Inflammatory macrophage treated with lipopolysaccharide for 4 hours (primary cell): ENCODE data around the gene CRELD2.

Experiments used
- DNase-seq: peaks from one replicate; pipeline ENCODE4 v3.0.0-alpha.2; 2020

CRELD2 gene

GRCh38 chr22:49948116-49948957 is 29.9 kb downstream of the CRELD2 start:
- no peak for DNase-seq

DNA sequence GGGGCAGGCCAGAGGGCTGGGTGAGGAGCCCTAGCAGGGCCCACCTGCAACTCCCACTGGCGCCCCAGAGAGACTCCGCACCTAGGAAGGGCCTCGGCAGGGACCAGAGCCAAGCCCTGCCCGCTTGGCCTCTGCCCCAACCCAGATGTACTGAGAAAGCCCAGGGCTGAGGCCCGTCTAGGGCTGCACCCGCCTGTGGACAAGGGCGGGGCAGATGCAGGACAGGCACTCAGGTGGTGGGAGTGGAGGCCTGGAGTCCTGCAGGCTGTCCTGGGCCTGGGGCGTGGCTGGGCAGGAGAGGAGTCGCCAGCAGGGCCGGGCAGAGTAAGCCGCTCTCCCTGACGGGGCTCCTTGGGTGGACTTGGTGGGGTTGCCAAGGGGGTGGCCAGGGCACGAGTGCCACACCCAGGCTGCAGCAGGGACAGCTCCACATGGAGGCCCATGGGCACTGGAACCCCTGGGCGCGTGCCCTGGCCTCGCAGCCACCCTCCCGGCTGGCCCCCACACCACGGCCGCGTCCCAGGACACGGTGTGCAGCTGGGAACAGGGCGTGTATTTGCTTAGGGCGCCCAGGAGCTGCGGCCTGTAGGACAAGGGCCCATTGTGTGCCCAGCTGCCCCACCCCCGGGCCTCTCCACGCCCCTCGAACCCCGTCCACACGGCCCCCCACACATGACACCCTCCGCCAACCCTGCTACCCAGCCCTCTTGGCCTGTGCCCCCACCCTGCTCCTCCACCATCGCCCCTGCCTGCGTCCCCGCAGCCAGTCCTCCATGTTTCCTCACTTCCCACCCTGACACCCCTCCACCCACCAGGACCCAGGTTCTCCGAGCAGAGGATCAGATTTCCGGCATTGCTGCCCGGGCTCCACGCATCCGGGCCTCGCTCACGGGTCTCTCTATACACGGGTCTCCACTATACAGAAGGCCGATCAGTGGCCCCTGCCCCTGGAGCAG is 30.8 kb downstream of the CRELD2 start:
- DNase-seq, result no peak

- no peak for DNase-seq
Observed at GRCh38 chr22:49949914-49950292, 31.5 kb downstream of the CRELD2 start.

DNA sequence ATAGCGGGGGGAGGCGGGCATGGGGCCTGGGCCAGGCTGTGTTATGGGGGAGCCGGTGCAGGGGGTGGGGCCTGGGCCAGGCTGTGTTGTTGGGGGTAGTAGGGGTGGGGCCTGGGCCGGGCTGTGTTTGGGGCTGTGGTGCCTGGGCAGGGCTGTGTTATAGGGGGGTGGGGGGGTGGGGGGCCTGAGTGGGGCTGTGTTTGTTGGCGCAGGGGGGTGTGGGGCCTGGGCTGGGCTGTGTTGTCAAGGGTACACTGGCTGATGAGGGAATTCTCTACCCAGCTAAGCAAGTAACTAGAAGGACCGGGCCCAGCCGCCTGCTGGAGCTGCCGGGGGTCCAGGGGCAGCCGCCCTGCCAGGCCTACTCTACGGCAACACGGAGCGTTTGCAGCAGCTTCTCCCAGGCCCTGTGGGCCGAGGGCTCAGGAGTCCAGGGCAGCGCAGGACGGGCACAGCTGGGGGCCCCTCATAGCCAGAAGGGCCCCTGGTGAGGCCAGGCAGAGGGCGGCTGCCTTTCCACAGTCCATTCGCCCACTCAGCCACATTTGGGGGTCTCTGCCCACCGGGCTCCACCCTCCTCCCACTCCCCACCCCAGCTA is 32.1 kb downstream of the CRELD2 start:
- DNase-seq, result no peak

GRCh38 chr22:49951000-49951677 is 32.7 kb downstream of the CRELD2 start:
- DNase-seq, result peak; percentile 37

DNA sequence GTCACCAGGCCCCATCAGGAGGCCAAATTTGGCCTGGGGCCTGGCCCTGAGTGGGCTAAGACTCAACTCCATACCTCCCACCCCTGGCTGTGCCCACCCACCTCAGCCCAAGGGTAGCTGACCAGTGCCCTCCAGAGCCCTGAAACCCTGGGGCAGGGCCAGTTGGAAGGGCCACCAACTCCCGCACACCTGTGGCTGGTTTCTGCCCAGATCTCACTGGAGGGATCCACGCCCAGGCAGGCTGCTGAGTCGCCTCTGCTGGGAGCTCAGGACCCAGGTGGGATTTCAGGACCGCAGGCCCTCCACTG is 33.2 kb downstream of the CRELD2 start:
- no peak for DNase-seq

DNA sequence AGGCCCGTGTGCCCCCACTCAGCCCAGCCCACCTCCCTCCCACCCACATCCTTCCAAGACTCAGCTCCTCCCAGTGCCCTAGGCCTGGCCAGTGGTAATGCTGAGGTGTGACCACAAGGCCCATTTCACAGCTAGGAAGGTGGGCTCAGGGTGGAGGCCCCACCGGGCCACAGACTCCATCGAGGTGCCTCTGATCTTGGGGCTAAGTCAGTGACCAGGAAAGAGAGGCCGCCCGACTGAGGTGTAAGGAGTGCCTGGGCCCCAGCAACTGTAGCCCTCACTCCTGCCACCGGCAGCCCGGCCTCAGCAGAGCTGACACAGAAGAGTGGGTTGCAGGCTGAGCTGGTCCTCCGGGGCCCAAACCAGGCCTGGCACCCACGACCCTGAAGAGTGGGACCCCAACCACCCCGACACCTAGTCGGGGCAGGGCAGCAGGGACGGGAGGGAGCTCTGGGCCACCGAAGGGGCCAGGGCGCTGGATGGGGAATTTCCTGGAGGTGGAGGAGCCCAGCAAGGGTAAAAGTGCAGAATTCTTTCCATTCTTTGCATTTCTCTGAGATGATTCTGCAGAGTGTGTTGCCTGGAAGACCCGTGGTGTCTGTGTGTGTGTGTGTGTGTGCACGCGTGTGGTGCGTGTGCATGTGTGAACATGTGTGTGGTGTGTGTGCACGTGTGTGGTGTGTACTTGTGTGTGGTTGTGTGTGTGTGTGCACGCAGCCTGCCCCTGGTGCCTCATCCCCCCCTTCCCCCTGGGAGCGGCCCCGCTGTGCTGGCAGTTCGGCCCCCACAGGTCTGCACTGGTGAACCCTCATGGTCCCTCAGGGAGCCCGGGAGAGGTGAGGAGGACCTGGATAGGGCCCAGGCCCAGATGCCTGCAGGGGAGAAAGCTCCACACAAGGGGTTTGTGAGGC is 33.8 kb downstream of the CRELD2 start:
- DNase-seq, result no peak

DNA sequence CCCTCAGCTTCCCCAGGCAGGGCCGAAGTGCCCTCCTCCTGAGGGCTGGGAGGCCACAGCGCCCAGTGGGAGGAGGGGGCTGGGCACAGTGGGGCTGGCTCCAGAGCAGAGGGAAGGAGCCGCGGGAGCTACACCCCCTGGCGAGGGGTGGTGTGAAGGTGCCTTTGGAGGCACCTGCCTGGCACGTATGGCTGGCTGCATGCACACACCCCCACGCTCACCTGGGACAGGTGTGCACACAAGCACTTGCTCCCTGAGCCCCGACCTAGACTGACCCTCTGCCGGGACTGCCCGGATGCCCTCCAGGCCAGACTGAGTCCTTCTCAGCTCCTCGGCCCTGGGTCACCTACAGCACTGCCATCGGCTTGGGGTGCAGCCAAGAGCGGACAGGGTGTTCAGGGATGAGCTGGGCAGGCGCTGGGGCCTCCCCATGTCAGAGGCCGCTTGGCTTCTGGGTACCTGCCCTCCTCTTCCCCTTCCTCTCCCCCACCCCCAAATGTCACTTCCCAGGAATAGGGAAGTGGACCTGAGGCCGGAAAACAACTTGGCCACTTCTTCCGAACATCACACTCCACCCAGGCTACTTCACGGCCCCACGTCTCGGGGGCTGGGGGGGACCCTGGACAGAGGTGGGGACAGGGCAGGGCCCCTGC is 34.7 kb downstream of the CRELD2 start:
- no peak for DNase-seq

DNA sequence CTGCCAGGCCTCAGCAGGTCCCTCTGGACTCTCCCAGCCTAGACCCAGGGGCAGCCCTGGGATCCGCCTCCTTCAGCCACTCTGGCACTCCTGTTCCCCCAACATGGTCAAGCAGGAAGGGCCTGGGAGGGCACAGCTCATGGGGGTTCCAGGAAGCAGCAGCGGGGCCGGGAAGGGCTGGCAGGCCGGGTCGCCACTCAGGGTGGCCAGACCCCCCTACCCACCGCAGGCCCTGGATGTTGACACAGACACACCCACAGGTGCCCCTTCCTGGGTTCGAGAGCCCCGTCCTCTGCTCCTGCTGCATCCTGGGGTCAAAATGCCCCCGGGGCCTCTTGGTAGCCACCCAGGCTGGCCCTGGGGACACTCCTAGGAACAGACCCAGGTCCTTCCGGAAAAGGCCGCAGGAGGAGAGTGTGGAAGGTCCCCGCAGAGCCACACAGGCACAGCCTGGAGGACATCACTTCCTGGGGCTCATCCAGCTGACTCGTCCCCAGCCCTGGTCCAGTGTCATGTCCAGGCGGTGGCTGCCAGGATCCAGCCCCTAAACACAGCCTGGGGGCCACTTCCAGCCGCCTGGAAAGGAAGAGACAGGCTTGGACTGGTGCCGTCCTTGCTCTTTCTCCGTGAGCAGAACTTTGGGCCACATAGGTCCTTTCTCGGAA is 35.4 kb downstream of the CRELD2 start:
- no peak for DNase-seq

- no peak for DNase-seq
Observed at GRCh38 chr22:49954354-49954753, 35.9 kb downstream of the CRELD2 start.

DNA sequence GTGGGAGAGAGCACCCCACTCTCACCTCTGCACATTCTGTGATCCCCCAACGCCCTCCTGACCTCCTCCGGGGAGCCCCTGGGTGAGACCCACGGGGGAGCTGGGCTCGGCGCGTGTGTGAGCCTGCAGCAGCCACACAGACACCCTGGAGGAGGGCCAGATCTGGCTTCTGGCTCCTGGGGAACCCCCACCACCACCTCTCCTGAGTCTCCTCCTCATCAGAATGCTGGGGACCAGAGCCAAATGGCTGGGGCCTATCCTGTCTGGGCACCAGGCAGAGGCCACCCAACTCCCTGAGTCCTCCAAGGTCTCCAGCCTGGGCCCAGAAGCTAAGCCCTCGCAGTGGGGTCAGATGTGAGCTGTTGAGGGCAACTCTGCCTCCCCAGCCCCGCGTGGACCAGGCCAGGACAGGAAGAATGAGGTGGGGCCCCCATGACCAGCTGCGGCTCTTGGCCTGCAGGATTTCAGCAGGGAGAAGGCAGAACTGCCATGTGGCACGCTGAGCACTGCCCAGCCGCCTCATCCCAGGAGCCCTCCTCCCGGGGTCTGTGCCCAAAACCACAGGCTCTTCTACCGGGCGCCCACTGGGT is 36.7 kb downstream of the CRELD2 start:
- DNase-seq, result no peak

DNA sequence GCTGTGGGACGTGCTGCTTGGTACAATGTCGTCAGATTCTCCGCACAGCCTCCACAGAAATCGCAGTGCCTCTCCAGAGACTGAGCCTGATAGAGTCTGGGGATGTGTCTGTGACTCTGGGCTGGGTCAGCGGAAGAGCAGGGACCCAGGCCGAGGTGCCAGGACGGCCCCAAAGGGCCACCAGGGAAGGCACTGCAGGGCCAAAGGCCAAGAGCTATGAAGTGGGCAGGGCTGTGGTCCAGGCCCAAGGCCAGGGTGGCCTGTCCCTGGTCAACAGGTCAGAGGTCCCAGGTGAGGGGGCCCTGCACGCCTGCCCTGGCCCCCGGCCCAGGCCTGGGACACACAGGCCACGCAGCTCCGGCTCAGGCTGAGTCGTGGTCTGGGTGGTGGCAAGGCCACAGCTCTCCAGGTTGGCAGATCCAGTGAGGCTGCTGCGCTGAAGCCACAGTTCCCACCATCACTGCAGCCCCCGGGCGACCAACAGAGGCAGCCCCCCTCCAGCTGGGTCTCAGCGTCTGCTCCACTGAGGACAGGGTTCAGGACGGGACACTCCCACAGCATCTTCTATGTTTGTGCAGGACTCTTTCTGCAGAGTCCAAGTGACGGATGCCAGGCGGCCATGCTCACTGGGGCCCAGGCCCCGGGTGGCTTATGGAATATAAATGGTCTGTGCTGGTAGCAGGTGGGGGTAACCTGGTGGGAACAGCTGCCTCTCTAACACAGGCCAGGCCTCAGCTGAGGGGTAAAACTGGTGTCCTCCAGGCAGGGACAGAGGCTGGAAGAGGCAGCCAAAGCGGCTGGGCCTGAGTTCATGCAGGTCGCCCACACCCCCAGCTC is 37.4 kb downstream of the CRELD2 start:
- DNase-seq, result no peak

GRCh38 chr22:49956418-49956770 is 38.0 kb downstream of the CRELD2 start:
- DNase-seq, result no peak

DNA sequence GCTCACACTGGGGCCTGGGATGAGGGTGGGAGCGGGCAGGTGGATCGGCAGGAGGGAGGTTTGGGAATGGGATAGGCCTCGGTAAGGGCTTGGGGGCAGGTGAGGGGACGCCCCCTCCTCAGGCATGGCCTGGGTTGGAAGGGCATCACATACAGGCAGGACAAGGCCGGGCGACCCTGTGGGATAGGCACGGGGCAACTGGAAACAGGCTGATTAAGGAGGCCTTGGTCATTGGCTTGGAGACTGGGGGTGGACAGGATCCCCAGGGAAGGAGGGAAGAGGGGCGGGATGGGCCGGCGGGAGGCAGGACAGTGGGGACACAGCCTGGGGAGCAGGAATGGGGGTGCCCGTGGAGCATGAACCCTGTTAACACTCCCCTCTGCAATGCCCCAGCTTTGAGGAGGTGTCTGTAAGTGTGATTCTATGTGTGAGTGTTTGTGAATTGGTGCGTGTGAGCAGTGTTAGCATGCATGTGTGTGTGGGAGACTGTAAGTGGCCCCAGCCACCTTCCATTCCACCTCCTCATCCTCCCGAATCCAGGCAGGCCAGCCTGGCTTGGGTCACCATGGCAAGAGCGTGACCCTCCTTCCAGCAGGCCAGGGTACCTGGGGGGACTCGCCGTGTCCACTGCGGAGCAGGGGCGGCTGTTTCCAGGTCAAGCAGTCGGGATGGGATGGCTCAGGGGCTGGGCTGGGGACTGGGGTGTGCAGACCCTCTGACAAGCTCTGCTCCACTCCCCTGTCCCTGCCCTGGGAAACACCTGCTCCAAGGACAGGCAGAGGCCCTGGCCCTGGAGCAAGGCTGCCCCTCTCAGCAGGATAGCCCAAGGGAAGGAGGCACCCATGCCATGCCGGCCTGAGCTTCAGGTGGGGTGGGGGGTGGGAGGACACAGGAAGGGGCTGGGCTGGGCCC is 38.7 kb downstream of the CRELD2 start:
- no peak for DNase-seq

- DNase-seq, result no peak
Observed at GRCh38 chr22:49957826-49958365, 39.5 kb downstream of the CRELD2 start.

GRCh38 chr22:49958366-49958921 is 40.0 kb downstream of the CRELD2 start:
- no peak for DNase-seq

DNA sequence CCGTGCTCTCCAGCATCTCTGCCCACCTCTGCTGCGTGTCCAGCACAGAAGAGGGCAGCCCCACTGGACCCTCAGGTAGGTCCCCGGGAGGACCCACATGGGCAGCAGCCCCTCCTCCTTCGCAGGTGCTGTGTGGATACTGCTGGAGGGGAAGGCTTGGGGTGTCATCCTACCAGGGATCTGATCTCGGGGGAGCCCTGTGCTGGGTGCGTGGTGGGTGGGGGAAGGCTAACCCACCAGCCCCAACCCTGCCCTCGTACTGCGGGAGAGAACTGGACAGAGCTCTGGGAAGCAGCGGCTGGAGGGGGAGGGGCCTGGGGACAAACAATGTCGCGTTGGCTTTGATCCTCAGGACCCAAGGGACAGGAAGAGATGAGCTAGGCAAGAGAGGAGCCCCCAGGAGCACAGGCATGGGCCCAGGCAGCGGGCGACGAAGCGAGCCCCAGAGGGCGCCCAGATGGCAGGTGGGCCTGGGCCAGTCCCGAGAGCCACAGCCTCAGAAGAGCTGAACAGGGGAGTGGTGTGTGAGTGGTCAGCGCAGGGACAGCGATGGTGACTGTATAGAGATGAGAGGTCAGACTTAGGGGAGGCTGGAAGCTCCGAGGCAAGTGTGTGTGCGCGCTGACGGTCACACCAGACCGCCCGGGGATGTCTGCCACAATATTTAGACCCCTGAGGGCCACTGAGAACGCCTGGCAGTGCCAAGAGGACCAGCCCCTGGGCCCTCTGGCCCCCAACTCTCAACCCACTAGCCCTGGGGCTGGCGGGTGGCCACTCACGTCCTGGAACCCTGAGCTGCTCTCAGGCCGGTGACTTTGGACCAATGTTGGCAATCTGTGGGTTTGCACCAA is 40.7 kb downstream of the CRELD2 start:
- DNase-seq, result no peak
